ENCODE data around the gene PLXDC1. TPM values are rescaled to one million over a fixed set of nuclear protein-coding genes. Genes with fewer than 3 reads are reported as not detected.

Gene PLXDC1
- total and polyA plus RNA-seq, 3 experiments from 2014 or later = 2.5 to 10.3 (median 2.9) TPM

- DNase-seq = no peak
- H3K36me3 Mint-ChIP-seq = peaks cover 0 to 41% (median 2%) of the 10 kb centered on the region in 3 donors
- no peaks in the 10 kb centered on the region for H3K9me3 ChIP-seq (ENCODE audit: low read length)
- H3K36me3 ChIP-seq (ENCODE audit: insufficient read depth, low read length) = peaks cover 4% of the 10 kb centered on the region
- no peak overlapping the region for H3K27ac ChIP-seq (ENCODE audit: low read depth, low read length)
- peak overlapping the region in 6 of 8 donors; percentile 42 to 94 (median 70) for H3K27ac Mint-ChIP-seq
- ChIA-PET POLR2A (interaction anchor here (1.4 kb wide), 1 partner anchor 48 kb away, joined by 5 read pairs; no protein-coding TSS in a partner anchor), CTCF (interaction anchor here (1.5 to 3.2 kb wide), 2 partner anchors 12 to 32 kb away, joined by 5 to 11 read pairs; no protein-coding TSS in a partner anchor)
- H3K27me3 ChIP-seq (ENCODE audit: insufficient read depth, low read length, poor library complexity, severe bottlenecking) = no peaks in the 10 kb centered on the region
- peaks cover 0 to 3% of the 10 kb centered on the region in 2 donors for H3K27me3 Mint-ChIP-seq
- H3K4me1 Mint-ChIP-seq = peaks cover 45 to 78% (median 58%) of the 10 kb centered on the region in 3 donors
- peak overlapping the region; percentile 52 for H3K4me3 ChIP-seq (ENCODE audit: low read length)
- peaks cover 44% of the 10 kb centered on the region for H3K4me1 ChIP-seq (ENCODE audit: insufficient read depth, low read length)
- peaks cover 0 to 2% (median 0%) of the 10 kb centered on the region in 5 donors for H3K9me3 Mint-ChIP-seq
- H3K4me3 Mint-ChIP-seq = peak overlapping the region; percentile 82 to 96 (median 90)
These were observed 45.4 kb upstream of the PLXDC1 start for GRCh38 chr17:39196808-39197291.

- Mint-ChIP-seq H3K4me3 (peak overlapping the region; percentile 75 to 94 (median 84)), H3K4me1 (peaks cover 42 to 74% (median 52%) of the 10 kb centered on the region in 3 donors)
- H3K4me3 ChIP-seq (ENCODE audit: low read length) = peak overlapping the region; percentile 20
These were observed 44.9 kb upstream of the PLXDC1 start for GRCh38 chr17:39196241-39196807.

DNA sequence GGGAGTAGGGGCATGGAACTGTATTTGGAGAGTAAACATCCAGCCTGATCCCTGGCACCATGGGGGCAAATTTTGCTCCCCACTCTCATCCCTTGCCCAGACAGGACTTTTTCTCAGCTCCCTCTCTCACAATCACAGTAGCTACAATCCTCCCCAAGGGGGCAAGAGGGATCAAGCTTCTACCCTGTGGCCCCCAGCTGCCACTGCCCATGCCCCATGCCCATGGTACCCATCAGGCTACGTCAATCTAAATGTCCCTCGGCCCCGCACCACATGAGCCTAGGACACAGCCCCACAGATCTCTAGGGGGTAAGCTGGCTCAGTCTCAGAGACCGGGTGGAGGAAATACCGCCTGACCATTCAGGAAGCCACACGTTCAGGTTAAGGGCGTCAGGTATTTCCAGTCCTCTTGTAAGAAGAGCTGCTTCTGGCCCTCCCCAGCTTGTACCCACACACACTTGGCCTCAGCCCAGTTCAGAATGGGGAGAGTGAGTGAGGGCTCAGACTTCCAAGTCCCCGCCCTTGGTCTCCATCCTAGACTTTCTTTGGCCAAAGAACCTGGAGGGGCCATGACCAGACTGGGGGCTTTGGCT lies 44.2 kb upstream of the PLXDC1 start:
- peaks cover 37 to 67% (median 46%) of the 10 kb centered on the region in 3 donors for H3K4me1 Mint-ChIP-seq
- CTCF ChIA-PET = interaction anchor here (0.6 to 3.2 kb wide), 7 partner anchors 12 to 327 kb away, joined by 3 to 11 read pairs (median 5); no protein-coding TSS in a partner anchor
- H3K27ac ChIP-seq (ENCODE audit: low read depth, low read length) = no peak overlapping the region
- H3K4me3 Mint-ChIP-seq = peak overlapping the region; percentile 75 to 89 (median 84)
- H3K27ac Mint-ChIP-seq = peak overlapping the region; percentile 75 to 97 (median 89)
- no peak overlapping the region for H3K4me3 ChIP-seq (ENCODE audit: low read length)
- DNase-seq = peak in 3 of 5 donors; percentile 19 to 52 (median 40)
- no peaks in the 10 kb centered on the region for H3K36me3 ChIP-seq (ENCODE audit: insufficient read depth, low read length)
- no peaks in the 10 kb centered on the region for H3K9me3 ChIP-seq (ENCODE audit: low read length)
- POLR2A ChIA-PET = interaction anchor here (0.5 kb wide), 2 partner anchors 26 to 28 kb away, joined by 3 read pairs; no protein-coding TSS in a partner anchor
- H3K27me3 Mint-ChIP-seq = peaks cover 0 to 3% of the 10 kb centered on the region in 2 donors
- peaks cover 0 to 2% (median 0%) of the 10 kb centered on the region in 5 donors for H3K9me3 Mint-ChIP-seq
- H3K36me3 Mint-ChIP-seq = peaks cover 0 to 39% (median 2%) of the 10 kb centered on the region in 3 donors
- peaks cover 33% of the 10 kb centered on the region for H3K4me1 ChIP-seq (ENCODE audit: insufficient read depth, low read length)
- no peaks in the 10 kb centered on the region for H3K27me3 ChIP-seq (ENCODE audit: insufficient read depth, low read length, poor library complexity, severe bottlenecking)

More at GRCh38 chr17:39196241-39196807, 44.9 kb upstream of the PLXDC1 start:
- POLR2A ChIA-PET = interaction anchor here (0.5 kb wide), 2 partner anchors 27 to 29 kb away, joined by 3 read pairs; no protein-coding TSS in a partner anchor
- H3K4me1 ChIP-seq (ENCODE audit: insufficient read depth, low read length) = peaks cover 39% of the 10 kb centered on the region
- peak overlapping the region; percentile 74 to 94 (median 84) for H3K27ac Mint-ChIP-seq
- CTCF ChIA-PET = interaction anchor here (1.3 to 3.2 kb wide), 5 partner anchors 11 to 43 kb away, joined by 4 to 11 read pairs (median 5); no protein-coding TSS in a partner anchor
- no peak for DNase-seq
- no peaks in the 10 kb centered on the region for H3K9me3 ChIP-seq (ENCODE audit: low read length)
- peaks cover 0 to 3% of the 10 kb centered on the region in 2 donors for H3K27me3 Mint-ChIP-seq
- H3K27ac ChIP-seq (ENCODE audit: low read depth, low read length) = no peak overlapping the region
- no peaks in the 10 kb centered on the region for H3K27me3 ChIP-seq (ENCODE audit: insufficient read depth, low read length, poor library complexity, severe bottlenecking)
- H3K9me3 Mint-ChIP-seq = peaks cover 0 to 2% (median 0%) of the 10 kb centered on the region in 5 donors
- no peaks in the 10 kb centered on the region for H3K36me3 ChIP-seq (ENCODE audit: insufficient read depth, low read length)
- H3K36me3 Mint-ChIP-seq = peaks cover 0 to 42% (median 2%) of the 10 kb centered on the region in 3 donors

DNA sequence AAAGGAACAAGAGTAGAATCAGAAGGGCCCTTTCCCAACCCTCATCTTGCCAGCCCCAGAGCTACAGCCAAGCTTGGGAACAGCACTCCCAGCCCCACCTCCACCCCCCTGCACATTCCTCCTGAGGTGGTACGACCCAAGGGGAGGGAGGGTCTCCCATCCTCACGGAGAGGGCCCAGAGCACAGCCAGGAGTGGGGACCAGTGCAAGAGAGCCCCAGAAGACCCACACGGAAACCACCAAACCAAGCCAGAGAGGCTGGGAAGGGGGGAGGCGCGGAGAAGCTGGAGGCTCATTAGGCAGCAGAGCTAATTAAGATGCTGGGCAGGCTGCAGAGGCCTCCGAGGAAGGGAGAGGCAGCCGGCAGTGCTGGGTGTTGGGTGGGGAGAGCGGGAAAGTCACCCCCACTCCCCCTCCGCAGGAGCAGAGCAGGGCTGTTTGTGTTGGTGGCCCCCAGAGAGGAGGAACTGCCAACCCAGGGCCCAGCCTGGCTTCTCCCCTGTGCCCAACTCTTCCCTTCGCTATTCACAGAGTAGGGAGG lies 43.6 kb upstream of the PLXDC1 start:
- Mint-ChIP-seq H3K4me3 (peak overlapping the region; percentile 32 to 89 (median 83)), H3K27ac (peak overlapping the region; percentile 21 to 97 (median 87)), H3K36me3 (peaks cover 0 to 35% (median 2%) of the 10 kb centered on the region in 3 donors), H3K4me1 (peaks cover 35 to 63% (median 43%) of the 10 kb centered on the region in 3 donors), H3K27me3 (peaks cover 0 to 3% of the 10 kb centered on the region in 2 donors), H3K9me3 (no peaks in the 10 kb centered on the region)
- no peaks in the 10 kb centered on the region for H3K36me3 ChIP-seq (ENCODE audit: insufficient read depth, low read length)
- peaks cover 33% of the 10 kb centered on the region for H3K4me1 ChIP-seq (ENCODE audit: insufficient read depth, low read length)
- H3K9me3 ChIP-seq (ENCODE audit: low read length) = no peaks in the 10 kb centered on the region
- no peak overlapping the region for H3K4me3 ChIP-seq (ENCODE audit: low read length)
- POLR2A ChIA-PET = no interaction called here
- CTCF ChIA-PET = interaction anchor here (0.6 to 3.2 kb wide), 8 partner anchors 9 to 326 kb away, joined by 3 to 11 read pairs (median 5); no protein-coding TSS in a partner anchor
- no peak overlapping the region for H3K27ac ChIP-seq (ENCODE audit: low read depth, low read length)
- no peaks in the 10 kb centered on the region for H3K27me3 ChIP-seq (ENCODE audit: insufficient read depth, low read length, poor library complexity, severe bottlenecking)
- no peak for DNase-seq

- Mint-ChIP-seq H3K4me3 (peak overlapping the region in 3 of 7 donors; percentile 32 to 84 (median 47)), H3K4me1 (peaks cover 30 to 56% (median 36%) of the 10 kb centered on the region in 3 donors), H3K27ac (peak overlapping the region; percentile 43 to 93 (median 56)), H3K36me3 (peaks cover 0 to 32% (median 2%) of the 10 kb centered on the region in 3 donors), H3K9me3 (no peaks in the 10 kb centered on the region), H3K27me3 (no peaks in the 10 kb centered on the region)
- Histone ChIP-seq H3K27me3 (ENCODE audit: insufficient read depth, low read length, poor library complexity, severe bottlenecking) (no peaks in the 10 kb centered on the region), H3K4me1 (ENCODE audit: insufficient read depth, low read length) (peaks cover 28% of the 10 kb centered on the region), H3K4me3 (ENCODE audit: low read length) (no peak overlapping the region), H3K9me3 (ENCODE audit: low read length) (no peaks in the 10 kb centered on the region), H3K27ac (ENCODE audit: low read depth, low read length) (no peak overlapping the region), H3K36me3 (ENCODE audit: insufficient read depth, low read length) (no peaks in the 10 kb centered on the region)
- CTCF ChIA-PET = interaction anchor here (1.0 to 3.2 kb wide), 4 partner anchors 8 to 38 kb away, joined by 3 to 11 read pairs (median 8); no protein-coding TSS in a partner anchor
- POLR2A ChIA-PET = no interaction called here
- DNase-seq = no peak
These were observed 42.9 kb upstream of the PLXDC1 start for GRCh38 chr17:39194089-39194984.

GRCh38 chr17:39193346-39193745 lies 41.9 kb upstream of the PLXDC1 start:
- Histone ChIP-seq H3K27ac (ENCODE audit: low read depth, low read length) (no peak overlapping the region), H3K9me3 (ENCODE audit: low read length) (no peaks in the 10 kb centered on the region), H3K36me3 (ENCODE audit: insufficient read depth, low read length) (no peaks in the 10 kb centered on the region), H3K4me3 (ENCODE audit: low read length) (no peak overlapping the region), H3K4me1 (ENCODE audit: insufficient read depth, low read length) (peaks cover 19% of the 10 kb centered on the region), H3K27me3 (ENCODE audit: insufficient read depth, low read length, poor library complexity, severe bottlenecking) (no peaks in the 10 kb centered on the region)
- H3K4me1 Mint-ChIP-seq = peaks cover 26 to 47% (median 28%) of the 10 kb centered on the region in 3 donors
- ChIA-PET POLR2A (no interaction called here), CTCF (interaction anchor here (0.7 to 2.5 kb wide), 4 partner anchors 14 to 39 kb away, joined by 3 to 6 read pairs (median 4); no protein-coding TSS in a partner anchor)
- DNase-seq = no peak
- no peaks in the 10 kb centered on the region for H3K9me3 Mint-ChIP-seq
- H3K36me3 Mint-ChIP-seq = peaks cover 0 to 37% (median 2%) of the 10 kb centered on the region in 3 donors
- H3K4me3 Mint-ChIP-seq = peak overlapping the region in 1 of 7 donors; percentile 15
- no peaks in the 10 kb centered on the region for H3K27me3 Mint-ChIP-seq
- H3K27ac Mint-ChIP-seq = peak overlapping the region in 4 of 8 donors; percentile 15 to 61 (median 52)

GRCh38 chr17:39192901-39193300 lies 41.5 kb upstream of the PLXDC1 start:
- H3K36me3 Mint-ChIP-seq = peaks cover 0 to 42% (median 2%) of the 10 kb centered on the region in 3 donors

More at GRCh38 chr17:39192901-39193300, 41.5 kb upstream of the PLXDC1 start:
- H3K27ac Mint-ChIP-seq = peak overlapping the region in 4 of 8 donors; percentile 11 to 60 (median 24)
- Histone ChIP-seq H3K4me3 (ENCODE audit: low read length) (no peak overlapping the region), H3K27ac (ENCODE audit: low read depth, low read length) (no peak overlapping the region), H3K4me1 (ENCODE audit: insufficient read depth, low read length) (peaks cover 14% of the 10 kb centered on the region), H3K9me3 (ENCODE audit: low read length) (no peaks in the 10 kb centered on the region), H3K36me3 (ENCODE audit: insufficient read depth, low read length) (no peaks in the 10 kb centered on the region), H3K27me3 (ENCODE audit: insufficient read depth, low read length, poor library complexity, severe bottlenecking) (no peaks in the 10 kb centered on the region)
- CTCF ChIA-PET = interaction anchor here (0.7 to 0.9 kb wide), 3 partner anchors 14 to 28 kb away, joined by 3 to 4 read pairs (median 3); no protein-coding TSS in a partner anchor
- no peak for DNase-seq
- peaks cover 24 to 43% (median 24%) of the 10 kb centered on the region in 3 donors for H3K4me1 Mint-ChIP-seq
- no peaks in the 10 kb centered on the region for H3K27me3 Mint-ChIP-seq
- POLR2A ChIA-PET = interaction anchor here (1.1 kb wide), 1 partner anchor 53 kb away, joined by 3 read pairs; no protein-coding TSS in a partner anchor
- H3K4me3 Mint-ChIP-seq = peak overlapping the region in 2 of 7 donors; percentile 12 to 14
- no peaks in the 10 kb centered on the region for H3K9me3 Mint-ChIP-seq

Measured in CD8-positive, alpha-beta memory T cell (primary cell).